Measurements from ENCODE around the gene PTPRN2.

DNA sequence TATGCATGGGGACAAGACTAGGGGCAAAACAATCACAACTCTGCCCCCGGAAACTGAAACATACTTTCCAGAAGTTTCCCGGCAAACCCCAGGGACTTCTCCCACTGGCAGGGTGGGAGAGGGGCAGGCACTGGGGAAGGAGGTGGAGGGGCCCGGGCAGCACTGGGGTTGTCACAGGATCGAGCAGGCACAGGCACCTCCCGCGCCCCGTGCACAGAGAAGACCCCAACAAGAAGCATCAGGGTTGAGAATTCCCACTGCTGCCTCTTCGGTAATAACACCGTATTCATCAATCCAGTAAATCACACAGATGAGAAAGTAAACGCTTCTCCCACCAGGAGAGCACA lies 490.5 kb downstream of the PTPRN2 start:
- TF ChIP-seq, protein P1, sequence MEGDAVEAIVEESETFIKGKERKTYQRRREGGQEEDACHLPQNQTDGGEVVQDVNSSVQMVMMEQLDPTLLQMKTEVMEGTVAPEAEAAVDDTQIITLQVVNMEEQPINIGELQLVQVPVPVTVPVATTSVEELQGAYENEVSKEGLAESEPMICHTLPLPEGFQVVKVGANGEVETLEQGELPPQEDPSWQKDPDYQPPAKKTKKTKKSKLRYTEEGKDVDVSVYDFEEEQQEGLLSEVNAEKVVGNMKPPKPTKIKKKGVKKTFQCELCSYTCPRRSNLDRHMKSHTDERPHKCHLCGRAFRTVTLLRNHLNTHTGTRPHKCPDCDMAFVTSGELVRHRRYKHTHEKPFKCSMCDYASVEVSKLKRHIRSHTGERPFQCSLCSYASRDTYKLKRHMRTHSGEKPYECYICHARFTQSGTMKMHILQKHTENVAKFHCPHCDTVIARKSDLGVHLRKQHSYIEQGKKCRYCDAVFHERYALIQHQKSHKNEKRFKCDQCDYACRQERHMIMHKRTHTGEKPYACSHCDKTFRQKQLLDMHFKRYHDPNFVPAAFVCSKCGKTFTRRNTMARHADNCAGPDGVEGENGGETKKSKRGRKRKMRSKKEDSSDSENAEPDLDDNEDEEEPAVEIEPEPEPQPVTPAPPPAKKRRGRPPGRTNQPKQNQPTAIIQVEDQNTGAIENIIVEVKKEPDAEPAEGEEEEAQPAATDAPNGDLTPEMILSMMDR (IDR thresholded peaks at IDR 0.05), result no peak
- no peak for TF ChIP-seq ZFX (IDR thresholded peaks at IDR 0.05; ENCODE audit: borderline replicate concordance)
